T-cell (primary cell): Measurements from ENCODE around the gene CACNA1S. TPM values are rescaled to one million over a fixed set of nuclear protein-coding genes. Genes with fewer than 3 reads are reported as not detected.

ENCODE experiments used
- ATAC-seq, 4 experiments: fragments of 200-7000 bp in 3 of 4; fragments of 150-1000 bp in 1 of 4; cut with Tn5 transposase; replicated peaks in 1 of 4; 1 replicate in 3 of 4; 2 replicates in 1 of 4; pipeline ENCODE4 v1.10.0; 2021; ENCODE audit warnings: moderate library complexity in 3 of 4, mild to moderate bottlenecking in 2 of 4, moderate number of reproducible peaks in 1 of 4
- CTCF ChIA-PET, 2 donors: fragments of 300-600 bp; sonication (Branson Sonifier 250); formaldehyde crosslinking; loops; one replicate each; lab custom pipeline; 2022; ENCODE audit warnings: antibody characterized with exemption in 2 of 2; lab: Charles Lee
- POLR2A ChIA-PET, 2 donors: fragments of 300-600 bp; sonication (Branson Sonifier 250); formaldehyde crosslinking; loops; one replicate each; lab custom pipeline; 2022; ENCODE audit warnings: antibody characterized with exemption in 2 of 2; lab: Charles Lee
- DNase-seq, 35 experiments: peaks; one replicate each; pipeline versions ENCODE4 v3.0.0 to v3.0.0-alpha.2; 2013 to 2023
- H3K27ac ChIP-seq: one replicate; pipeline ENCODE4 v1.5.1; 2013; ENCODE audit warnings: low read length
- H3K27me3 ChIP-seq, 2 experiments: replicated peaks in 1 of 2; 1 replicate in 1 of 2; 2 replicates in 1 of 2; pipeline versions ENCODE4 v1.6.1 to v1.7.0; 2013; ENCODE audit warnings: low read length in 1 of 2, mixed read lengths in 1 of 2; ENCODE audit not compliant: control insufficient read depth in 2 of 2, insufficient read depth in 2 of 2; ENCODE audit errors: extremely low read depth in 1 of 2
- H3K36me3 ChIP-seq, 2 donors: 1 replicate in 1 of 2; 2 replicates in 1 of 2; pipeline versions ENCODE4 v1.6.1 to v1.7.0; 2013; ENCODE audit warnings: low read length in 1 of 2; ENCODE audit not compliant: control insufficient read depth in 2 of 2, insufficient read depth in 1 of 2; ENCODE audit errors: extremely low read depth in 1 of 2
- H3K4me1 ChIP-seq, 2 experiments: 1 replicate in 1 of 2; 2 replicates in 1 of 2; pipeline versions ENCODE4 v1.6.1 to v1.7.0; 2013; ENCODE audit warnings: low read length in 2 of 2, mixed read lengths in 1 of 2; ENCODE audit not compliant: insufficient read depth in 2 of 2, control insufficient read depth in 1 of 2; ENCODE audit errors: extremely low read depth in 1 of 2
- H3K4me3 ChIP-seq, 2 donors: 1 replicate in 1 of 2; 2 replicates in 1 of 2; pipeline versions ENCODE4 v1.5.1 to v1.7.0; 2013; ENCODE audit warnings: mild to moderate bottlenecking in 2 of 2, low read length in 1 of 2, moderate library complexity in 1 of 2; ENCODE audit not compliant: control insufficient read depth in 1 of 2; ENCODE audit errors: extremely low read depth in 1 of 2
- H3K9me3 ChIP-seq: 2 replicates; pipeline ENCODE4 v1.7.0; 2013
- H3K27ac Mint-ChIP-seq, 2 donors: one replicate each; pipeline ENCODE4 v1.8.0; 2020 to 2021; ENCODE audit warnings: mild to moderate bottlenecking in 2 of 2, mixed read lengths in 2 of 2
- H3K27me3 Mint-ChIP-seq, 2 donors: one replicate each; pipeline ENCODE4 v1.8.0; 2021 to 2022; ENCODE audit warnings: mixed read lengths in 2 of 2
- H3K36me3 Mint-ChIP-seq: one replicate; pipeline ENCODE4 v1.8.0; 2021; ENCODE audit warnings: mixed read lengths
- H3K4me1 Mint-ChIP-seq, 3 donors: one replicate each; pipeline ENCODE4 v1.8.0; 2020 to 2022; ENCODE audit warnings: mixed read lengths in 3 of 3, mild to moderate bottlenecking in 1 of 3
- H3K4me3 Mint-ChIP-seq, 3 donors: one replicate each; pipeline ENCODE4 v1.8.0; 2020 to 2022; ENCODE audit warnings: mild to moderate bottlenecking in 3 of 3, mixed read lengths in 3 of 3, moderate library complexity in 3 of 3
- H3K9me3 Mint-ChIP-seq, 3 donors: one replicate each; pipeline ENCODE4 v1.8.0; 2020 to 2022; ENCODE audit warnings: mixed read lengths in 3 of 3
- WGBS: methylation state at CpG from one replicate; pipeline ENCODE4 v1.1.5; 2013; ENCODE audit warnings: missing lambda C conversion rate; ENCODE audit not compliant: insufficient coverage; 5-methylcytosine and 5-hydroxymethylcytosine counted together
- total RNA-seq, 35 experiments: library from RNA in 6 of 35; stranded (reverse) in 6 of 35; fragments of 120-200 nt in 1 of 35; gene quantifications; one replicate each; pipeline versions ENCODE4 v1.2.1 to v1.2.4 and lab custom pipeline; 2013 to 2026

CACNA1S gene
- total RNA-seq, 5 donors from 2014 or later (not counting 1 experiment from before 2014, with no cell fraction given): not detected

GRCh38 chr1:201110616-201111015 lies 1.6 kb downstream of the CACNA1S start:
- Histone ChIP-seq H3K27me3 (peaks cover 0 to 10% of the 10 kb centered on the region in 2 experiments), H3K36me3 (no peaks in the 10 kb centered on the region), H3K4me3 (no peak overlapping the region), H3K27ac (no peak overlapping the region), H3K4me1 (peaks cover 3 to 14% of the 10 kb centered on the region in 2 experiments), H3K9me3 (no peaks in the 10 kb centered on the region)
- H3K4me1 Mint-ChIP-seq: peaks cover 0 to 9% (median 7%) of the 10 kb centered on the region in 3 donors
- no peak overlapping the region for H3K27ac Mint-ChIP-seq
- H3K4me3 Mint-ChIP-seq: no peak overlapping the region
- ATAC-seq (no peak), DNase-seq (no peak)
- H3K9me3 Mint-ChIP-seq: no peaks in the 10 kb centered on the region
- no peaks in the 10 kb centered on the region for H3K36me3 Mint-ChIP-seq
- WGBS: no CpG with 5 or more reads among the region's 5 CpGs
- CTCF ChIA-PET: interaction anchor here in 1 of 2 donors (0.9 kb wide), 1 partner anchor 8 kb away, joined by 3 read pairs; no protein-coding TSS in a partner anchor
- H3K27me3 Mint-ChIP-seq: no peaks in the 10 kb centered on the region
- POLR2A ChIA-PET: no interaction called here

- no peak overlapping the region for H3K4me3 Mint-ChIP-seq
- Histone ChIP-seq H3K27ac (no peak overlapping the region), H3K9me3 (no peaks in the 10 kb centered on the region), H3K36me3 (no peaks in the 10 kb centered on the region), H3K27me3 (peaks cover 0 to 6% of the 10 kb centered on the region in 2 experiments), H3K4me1 (peaks cover 3 to 9% of the 10 kb centered on the region in 2 experiments), H3K4me3 (no peak overlapping the region)
- H3K27ac Mint-ChIP-seq: no peak overlapping the region
- ATAC-seq: no peak
- H3K9me3 Mint-ChIP-seq: no peaks in the 10 kb centered on the region
- ChIA-PET CTCF (no interaction called here), POLR2A (no interaction called here)
- DNase-seq: no peak
- no peaks in the 10 kb centered on the region for H3K27me3 Mint-ChIP-seq
- no peaks in the 10 kb centered on the region for H3K36me3 Mint-ChIP-seq
- WGBS: 90% methylated on average over 10 of the region's 10 CpGs
- H3K4me1 Mint-ChIP-seq: peaks cover 0 to 9% (median 5%) of the 10 kb centered on the region in 3 donors
Observed at GRCh38 chr1:201110138-201110537, 2.1 kb downstream of the CACNA1S start.

GRCh38 chr1:201109651-201110050 lies 2.6 kb downstream of the CACNA1S start:
- no peak overlapping the region for H3K4me3 ChIP-seq
- 100% methylated on average over 1 of the region's 1 CpG for WGBS
- H3K27me3 Mint-ChIP-seq: no peaks in the 10 kb centered on the region

GRCh38 chr1:201108614-201109013 lies 3.6 kb downstream of the CACNA1S start:
- H3K4me3 ChIP-seq: no peak overlapping the region
- Mint-ChIP-seq H3K27ac (no peak overlapping the region), H3K36me3 (no peaks in the 10 kb centered on the region), H3K9me3 (no peaks in the 10 kb centered on the region), H3K27me3 (no peaks in the 10 kb centered on the region), H3K4me1 (peaks cover 0 to 2% (median 0%) of the 10 kb centered on the region in 3 donors), H3K4me3 (no peak overlapping the region)
- no peaks in the 10 kb centered on the region for H3K36me3 ChIP-seq
- H3K9me3 ChIP-seq: no peaks in the 10 kb centered on the region
- H3K27ac ChIP-seq: no peak overlapping the region
- POLR2A ChIA-PET: no interaction called here
- DNase-seq (no peak), ATAC-seq (no peak)
- H3K27me3 ChIP-seq: peaks cover 0 to 3% of the 10 kb centered on the region in 2 experiments
- WGBS: no CpG with 5 or more reads among the region's 1 CpG
- CTCF ChIA-PET: no interaction called here
- H3K4me1 ChIP-seq: peaks cover 0 to under 1% of the 10 kb centered on the region in 2 experiments

More at GRCh38 chr1:201109651-201110050, 2.6 kb downstream of the CACNA1S start:
- H3K9me3 ChIP-seq: no peaks in the 10 kb centered on the region
- no peak for DNase-seq
- ChIA-PET CTCF (interaction anchor here in 1 of 2 donors (0.9 kb wide), 1 partner anchor 9 kb away, joined by 3 read pairs; no protein-coding TSS in a partner anchor), POLR2A (no interaction called here)
- no peak for ATAC-seq
- Mint-ChIP-seq H3K27ac (no peak overlapping the region), H3K36me3 (no peaks in the 10 kb centered on the region), H3K9me3 (no peaks in the 10 kb centered on the region), H3K4me3 (no peak overlapping the region), H3K4me1 (peaks cover 0 to 6% (median 3%) of the 10 kb centered on the region in 3 donors)
- H3K4me1 ChIP-seq: peaks cover 3 to 4% of the 10 kb centered on the region in 2 experiments
- H3K27me3 ChIP-seq: peaks cover 0 to 3% of the 10 kb centered on the region in 2 experiments
- no peaks in the 10 kb centered on the region for H3K36me3 ChIP-seq
- no peak overlapping the region for H3K27ac ChIP-seq

GRCh38 chr1:201105688-201106087 lies 6.5 kb downstream of the CACNA1S start:
- Histone ChIP-seq H3K4me1 (no peaks in the 10 kb centered on the region), H3K36me3 (no peaks in the 10 kb centered on the region), H3K9me3 (no peaks in the 10 kb centered on the region), H3K4me3 (no peak overlapping the region), H3K27ac (no peak overlapping the region), H3K27me3 (peaks cover 0 to 2% of the 10 kb centered on the region in 2 experiments)
- DNase-seq (no peak), ATAC-seq (no peak)
- POLR2A ChIA-PET: no interaction called here
- no peak overlapping the region for H3K27ac Mint-ChIP-seq
- H3K27me3 Mint-ChIP-seq: no peaks in the 10 kb centered on the region
- H3K4me1 Mint-ChIP-seq: no peaks in the 10 kb centered on the region
- H3K36me3 Mint-ChIP-seq: no peaks in the 10 kb centered on the region
- no peaks in the 10 kb centered on the region for H3K9me3 Mint-ChIP-seq
- WGBS: 73% methylated on average over 4 of the region's 5 CpGs
- no peak overlapping the region for H3K4me3 Mint-ChIP-seq
- CTCF ChIA-PET: no interaction called here

- no peaks in the 10 kb centered on the region for H3K4me1 ChIP-seq
- POLR2A ChIA-PET: no interaction called here
- Mint-ChIP-seq H3K9me3 (no peaks in the 10 kb centered on the region), H3K27me3 (no peaks in the 10 kb centered on the region), H3K4me1 (no peaks in the 10 kb centered on the region), H3K4me3 (no peak overlapping the region), H3K36me3 (no peaks in the 10 kb centered on the region), H3K27ac (no peak overlapping the region)
- no peaks in the 10 kb centered on the region for H3K9me3 ChIP-seq
- no peaks in the 10 kb centered on the region for H3K36me3 ChIP-seq
- H3K27ac ChIP-seq: no peak overlapping the region
- DNase-seq (no peak), ATAC-seq (no peak)
- H3K4me3 ChIP-seq: no peak overlapping the region
- CTCF ChIA-PET: interaction anchor here in 1 of 2 donors (0.8 kb wide), 1 partner anchor 132 kb away, joined by 3 read pairs; no protein-coding TSS in a partner anchor
- WGBS: no CpG with 5 or more reads among the region's 1 CpG
- peaks cover 0 to 4% of the 10 kb centered on the region in 2 experiments for H3K27me3 ChIP-seq
Observed at GRCh38 chr1:201104141-201104540, 8.1 kb downstream of the CACNA1S start.
